HL-60 (cell line): ENCODE results near the gene ABCB10.
"Not testable (repeated sequence)": the region's sequence is repeated elsewhere in the genome, so short reads cannot be mapped to it uniquely, and the experiment has no call there.

Source experiments
- POLR2AphosphoS5 ChIP-seq: IDR thresholded peaks from 2 replicates; pipeline ENCODE4 v1.6.1; 2012; ENCODE audit warnings: low read depth
- TF ChIP-seq, protein P1 (sequence below): IDR thresholded peaks from 2 replicates; pipeline ENCODE4 v1.6.1; 2012; ENCODE audit warnings: low read depth; ENCODE audit not compliant: insufficient replicate concordance
- TF ChIP-seq, protein P2 (sequence below): IDR thresholded peaks from one replicate; pipeline ENCODE4 v1.5.1; 2011; ENCODE audit warnings: low read length, control low read depth, inconsistent platforms; ENCODE audit not compliant: insufficient read depth

DNA sequence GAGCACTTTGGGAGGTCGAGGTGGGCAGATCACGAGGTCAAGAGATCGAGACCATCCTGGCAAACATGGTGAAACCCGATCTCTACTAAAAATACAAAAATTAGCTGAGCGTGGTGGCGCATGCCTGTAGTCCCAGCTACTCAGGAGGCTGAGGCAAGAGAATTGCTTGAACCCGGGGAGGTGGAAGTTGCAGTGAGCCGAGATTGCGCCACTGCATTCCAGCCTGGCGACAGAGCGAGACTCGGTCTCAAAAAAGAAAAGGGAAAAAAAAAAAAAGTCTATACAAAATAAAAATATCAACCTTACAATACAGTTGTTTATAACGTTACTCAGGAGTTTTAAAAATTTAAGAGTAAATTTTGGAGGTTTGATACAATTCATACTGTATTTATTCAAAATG is 82.6 kb downstream of the ABCB10 start:
- TF ChIP-seq, protein P1, sequence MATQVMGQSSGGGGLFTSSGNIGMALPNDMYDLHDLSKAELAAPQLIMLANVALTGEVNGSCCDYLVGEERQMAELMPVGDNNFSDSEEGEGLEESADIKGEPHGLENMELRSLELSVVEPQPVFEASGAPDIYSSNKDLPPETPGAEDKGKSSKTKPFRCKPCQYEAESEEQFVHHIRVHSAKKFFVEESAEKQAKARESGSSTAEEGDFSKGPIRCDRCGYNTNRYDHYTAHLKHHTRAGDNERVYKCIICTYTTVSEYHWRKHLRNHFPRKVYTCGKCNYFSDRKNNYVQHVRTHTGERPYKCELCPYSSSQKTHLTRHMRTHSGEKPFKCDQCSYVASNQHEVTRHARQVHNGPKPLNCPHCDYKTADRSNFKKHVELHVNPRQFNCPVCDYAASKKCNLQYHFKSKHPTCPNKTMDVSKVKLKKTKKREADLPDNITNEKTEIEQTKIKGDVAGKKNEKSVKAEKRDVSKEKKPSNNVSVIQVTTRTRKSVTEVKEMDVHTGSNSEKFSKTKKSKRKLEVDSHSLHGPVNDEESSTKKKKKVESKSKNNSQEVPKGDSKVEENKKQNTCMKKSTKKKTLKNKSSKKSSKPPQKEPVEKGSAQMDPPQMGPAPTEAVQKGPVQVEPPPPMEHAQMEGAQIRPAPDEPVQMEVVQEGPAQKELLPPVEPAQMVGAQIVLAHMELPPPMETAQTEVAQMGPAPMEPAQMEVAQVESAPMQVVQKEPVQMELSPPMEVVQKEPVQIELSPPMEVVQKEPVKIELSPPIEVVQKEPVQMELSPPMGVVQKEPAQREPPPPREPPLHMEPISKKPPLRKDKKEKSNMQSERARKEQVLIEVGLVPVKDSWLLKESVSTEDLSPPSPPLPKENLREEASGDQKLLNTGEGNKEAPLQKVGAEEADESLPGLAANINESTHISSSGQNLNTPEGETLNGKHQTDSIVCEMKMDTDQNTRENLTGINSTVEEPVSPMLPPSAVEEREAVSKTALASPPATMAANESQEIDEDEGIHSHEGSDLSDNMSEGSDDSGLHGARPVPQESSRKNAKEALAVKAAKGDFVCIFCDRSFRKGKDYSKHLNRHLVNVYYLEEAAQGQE, result not testable (repeated sequence)
- TF ChIP-seq POLR2AphosphoS5, result not testable (repeated sequence)
- TF ChIP-seq, protein P2, sequence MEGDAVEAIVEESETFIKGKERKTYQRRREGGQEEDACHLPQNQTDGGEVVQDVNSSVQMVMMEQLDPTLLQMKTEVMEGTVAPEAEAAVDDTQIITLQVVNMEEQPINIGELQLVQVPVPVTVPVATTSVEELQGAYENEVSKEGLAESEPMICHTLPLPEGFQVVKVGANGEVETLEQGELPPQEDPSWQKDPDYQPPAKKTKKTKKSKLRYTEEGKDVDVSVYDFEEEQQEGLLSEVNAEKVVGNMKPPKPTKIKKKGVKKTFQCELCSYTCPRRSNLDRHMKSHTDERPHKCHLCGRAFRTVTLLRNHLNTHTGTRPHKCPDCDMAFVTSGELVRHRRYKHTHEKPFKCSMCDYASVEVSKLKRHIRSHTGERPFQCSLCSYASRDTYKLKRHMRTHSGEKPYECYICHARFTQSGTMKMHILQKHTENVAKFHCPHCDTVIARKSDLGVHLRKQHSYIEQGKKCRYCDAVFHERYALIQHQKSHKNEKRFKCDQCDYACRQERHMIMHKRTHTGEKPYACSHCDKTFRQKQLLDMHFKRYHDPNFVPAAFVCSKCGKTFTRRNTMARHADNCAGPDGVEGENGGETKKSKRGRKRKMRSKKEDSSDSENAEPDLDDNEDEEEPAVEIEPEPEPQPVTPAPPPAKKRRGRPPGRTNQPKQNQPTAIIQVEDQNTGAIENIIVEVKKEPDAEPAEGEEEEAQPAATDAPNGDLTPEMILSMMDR, result not testable (repeated sequence)
